ENCODE measurements around the gene PAK1IP1.
A peak's percentile ranks its signal among the peaks of the same experiment; 100 is the strongest.

The PAK1IP1 gene

DNA sequence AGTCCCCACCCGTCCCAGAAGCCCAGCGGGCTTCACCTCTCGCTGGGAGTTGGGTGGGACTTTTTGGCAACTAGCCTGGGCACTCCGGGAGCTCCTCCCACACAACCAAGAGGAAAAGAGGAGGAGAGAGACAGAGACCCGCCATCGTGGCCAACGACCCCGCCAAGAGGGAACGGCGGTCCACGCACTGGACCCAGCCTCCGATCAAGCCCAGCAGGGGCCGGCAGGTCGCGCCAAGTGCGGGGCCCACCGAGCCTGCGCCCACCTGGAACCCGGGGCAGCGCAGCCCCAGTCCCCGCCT is 25.1 kb downstream of the PAK1IP1 start (continued):
- TF ChIP-seq, protein P1, sequence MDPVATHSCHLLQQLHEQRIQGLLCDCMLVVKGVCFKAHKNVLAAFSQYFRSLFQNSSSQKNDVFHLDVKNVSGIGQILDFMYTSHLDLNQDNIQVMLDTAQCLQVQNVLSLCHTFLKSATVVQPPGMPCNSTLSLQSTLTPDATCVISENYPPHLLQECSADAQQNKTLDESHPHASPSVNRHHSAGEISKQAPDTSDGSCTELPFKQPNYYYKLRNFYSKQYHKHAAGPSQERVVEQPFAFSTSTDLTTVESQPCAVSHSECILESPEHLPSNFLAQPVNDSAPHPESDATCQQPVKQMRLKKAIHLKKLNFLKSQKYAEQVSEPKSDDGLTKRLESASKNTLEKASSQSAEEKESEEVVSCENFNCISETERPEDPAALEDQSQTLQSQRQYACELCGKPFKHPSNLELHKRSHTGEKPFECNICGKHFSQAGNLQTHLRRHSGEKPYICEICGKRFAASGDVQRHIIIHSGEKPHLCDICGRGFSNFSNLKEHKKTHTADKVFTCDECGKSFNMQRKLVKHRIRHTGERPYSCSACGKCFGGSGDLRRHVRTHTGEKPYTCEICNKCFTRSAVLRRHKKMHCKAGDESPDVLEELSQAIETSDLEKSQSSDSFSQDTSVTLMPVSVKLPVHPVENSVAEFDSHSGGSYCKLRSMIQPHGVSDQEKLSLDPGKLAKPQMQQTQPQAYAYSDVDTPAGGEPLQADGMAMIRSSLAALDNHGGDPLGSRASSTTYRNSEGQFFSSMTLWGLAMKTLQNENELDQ (tag by site-specific recombination; IDR thresholded peaks at IDR 0.05; ENCODE audit: low read depth), result no peak
- TF ChIP-seq ZNF175 (tag by site-specific recombination; IDR thresholded peaks at IDR 0.05), result no peak
- TF ChIP-seq, protein P2, sequence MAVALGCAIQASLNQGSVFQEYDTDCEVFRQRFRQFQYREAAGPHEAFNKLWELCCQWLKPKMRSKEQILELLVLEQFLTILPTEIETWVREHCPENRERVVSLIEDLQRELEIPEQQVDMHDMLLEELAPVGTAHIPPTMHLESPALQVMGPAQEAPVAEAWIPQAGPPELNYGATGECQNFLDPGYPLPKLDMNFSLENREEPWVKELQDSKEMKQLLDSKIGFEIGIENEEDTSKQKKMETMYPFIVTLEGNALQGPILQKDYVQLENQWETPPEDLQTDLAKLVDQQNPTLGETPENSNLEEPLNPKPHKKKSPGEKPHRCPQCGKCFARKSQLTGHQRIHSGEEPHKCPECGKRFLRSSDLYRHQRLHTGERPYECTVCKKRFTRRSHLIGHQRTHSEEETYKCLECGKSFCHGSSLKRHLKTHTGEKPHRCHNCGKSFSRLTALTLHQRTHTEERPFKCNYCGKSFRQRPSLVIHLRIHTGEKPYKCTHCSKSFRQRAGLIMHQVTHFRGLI (tag by site-specific recombination; IDR thresholded peaks at IDR 0.05), result peak; percentile 27; the same call in 1 of the 2 replicates
- no peak for TF ChIP-seq ZNF558 (tag by site-specific recombination; IDR thresholded peaks at IDR 0.05)
- TF ChIP-seq ZNF777 (tag by site-specific recombination; IDR thresholded peaks at IDR 0.05; ENCODE audit: borderline replicate concordance), result no peak
- TF ChIP-seq ZNF416 (tag by site-specific recombination; IDR thresholded peaks at IDR 0.05), result no peak
- no peak for TF ChIP-seq RBAK (tag by site-specific recombination; IDR thresholded peaks at IDR 0.05)
- TF ChIP-seq ZNF140 (tag by site-specific recombination; IDR thresholded peaks at IDR 0.05), result no peak
- TF ChIP-seq ZNF670 (tag by site-specific recombination; IDR thresholded peaks at IDR 0.05; ENCODE audit: low read depth), result no peak
- TF ChIP-seq ZNF394 (tag by site-specific recombination; IDR thresholded peaks at IDR 0.05; ENCODE audit: borderline replicate concordance), result no peak
- TF ChIP-seq SALL2 (tag by site-specific recombination; IDR thresholded peaks at IDR 0.05; ENCODE audit: borderline replicate concordance), result no peak
- TF ChIP-seq, protein P3, sequence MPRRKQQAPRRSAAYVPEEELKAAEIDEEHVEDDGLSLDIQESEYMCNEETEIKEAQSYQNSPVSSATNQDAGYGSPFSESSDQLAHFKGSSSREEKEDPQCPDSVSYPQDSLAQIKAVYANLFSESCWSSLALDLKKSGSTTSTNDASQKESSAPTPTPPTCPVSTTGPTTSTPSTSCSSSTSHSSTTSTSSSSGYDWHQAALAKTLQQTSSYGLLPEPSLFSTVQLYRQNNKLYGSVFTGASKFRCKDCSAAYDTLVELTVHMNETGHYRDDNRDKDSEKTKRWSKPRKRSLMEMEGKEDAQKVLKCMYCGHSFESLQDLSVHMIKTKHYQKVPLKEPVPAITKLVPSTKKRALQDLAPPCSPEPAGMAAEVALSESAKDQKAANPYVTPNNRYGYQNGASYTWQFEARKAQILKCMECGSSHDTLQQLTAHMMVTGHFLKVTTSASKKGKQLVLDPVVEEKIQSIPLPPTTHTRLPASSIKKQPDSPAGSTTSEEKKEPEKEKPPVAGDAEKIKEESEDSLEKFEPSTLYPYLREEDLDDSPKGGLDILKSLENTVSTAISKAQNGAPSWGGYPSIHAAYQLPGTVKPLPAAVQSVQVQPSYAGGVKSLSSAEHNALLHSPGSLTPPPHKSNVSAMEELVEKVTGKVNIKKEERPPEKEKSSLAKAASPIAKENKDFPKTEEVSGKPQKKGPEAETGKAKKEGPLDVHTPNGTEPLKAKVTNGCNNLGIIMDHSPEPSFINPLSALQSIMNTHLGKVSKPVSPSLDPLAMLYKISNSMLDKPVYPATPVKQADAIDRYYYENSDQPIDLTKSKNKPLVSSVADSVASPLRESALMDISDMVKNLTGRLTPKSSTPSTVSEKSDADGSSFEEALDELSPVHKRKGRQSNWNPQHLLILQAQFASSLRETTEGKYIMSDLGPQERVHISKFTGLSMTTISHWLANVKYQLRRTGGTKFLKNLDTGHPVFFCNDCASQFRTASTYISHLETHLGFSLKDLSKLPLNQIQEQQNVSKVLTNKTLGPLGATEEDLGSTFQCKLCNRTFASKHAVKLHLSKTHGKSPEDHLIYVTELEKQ (tag by site-specific recombination; IDR thresholded peaks at IDR 0.05; ENCODE audit: borderline replicate concordance), result no peak
- no peak for TF ChIP-seq TRIM28 (IDR thresholded peaks at IDR 0.05; ENCODE audit: borderline replicate concordance, low read length)
- no peak for TF ChIP-seq ZNF514 (tag by site-specific recombination; IDR thresholded peaks at IDR 0.05)
- TF ChIP-seq ZIC2 (tag by site-specific recombination; IDR thresholded peaks at IDR 0.05), result 0 out of 2 replicates have a peak, but pooled peaks have one; percentile 9
- no peak for TF ChIP-seq ZNF747 (tag by site-specific recombination; IDR thresholded peaks at IDR 0.05)
- no peak for TF ChIP-seq MZF1 (tag by site-specific recombination; IDR thresholded peaks at IDR 0.05; ENCODE audit: borderline replicate concordance)
- TF ChIP-seq ZNF221 (tag by site-specific recombination; IDR thresholded peaks at IDR 0.05; ENCODE audit: borderline replicate concordance), result no peak
- no peak for TF ChIP-seq REPIN1 (tag by site-specific recombination; IDR thresholded peaks at IDR 0.05; ENCODE audit: low read depth)
- no peak for TF ChIP-seq SP3 (tag by site-specific recombination; IDR thresholded peaks at IDR 0.05)
- no peak for TF ChIP-seq MYNN (tag by site-specific recombination; IDR thresholded peaks at IDR 0.05; ENCODE audit: borderline replicate concordance)
- TF ChIP-seq ELK4 (IDR thresholded peaks at IDR 0.05; ENCODE audit: borderline replicate concordance, low read depth, low read length), result no peak
- TF ChIP-seq ZNF585B (tag by site-specific recombination; IDR thresholded peaks at IDR 0.05), result no peak
- peak; percentile 82; the same call in 1 of the 2 replicates for TF ChIP-seq ZNF692 (tag by site-specific recombination; IDR thresholded peaks at IDR 0.05)
- TF ChIP-seq GLIS2 (tag by site-specific recombination; IDR thresholded peaks at IDR 0.05), result peak; percentile 38; the same call in 1 of the 2 replicates

Measured in HEK293 (cell line).